ENCODE results near the gene COG2.
"Not testable (repeated sequence)": the region's sequence is repeated elsewhere in the genome, so short reads cannot be mapped to it uniquely, and the experiment has no call there.

The COG2 gene

GRCh38 chr1:230626232-230626631 is 16.0 kb upstream of the COG2 start:
- DNase-seq (ENCODE audit: low spot score) = no peak

GRCh38 chr1:230627767-230628166 is 14.5 kb upstream of the COG2 start:
- DNase-seq (ENCODE audit: low spot score) = no peak

- no peak for DNase-seq (ENCODE audit: low spot score)
Observed at GRCh38 chr1:230629511-230629910, 12.8 kb upstream of the COG2 start.

- DNase-seq (ENCODE audit: low spot score) = no peak
Observed at GRCh38 chr1:230631477-230631876, 10.8 kb upstream of the COG2 start.

GRCh38 chr1:230632273-230632873 is 9.9 kb upstream of the COG2 start:
- no peak for DNase-seq (ENCODE audit: low spot score)

- DNase-seq (ENCODE audit: low spot score) = no peak
Observed at GRCh38 chr1:230633469-230633868, 8.8 kb upstream of the COG2 start.

- DNase-seq (ENCODE audit: low spot score) = no peak
Observed at GRCh38 chr1:230634384-230634783, 7.9 kb upstream of the COG2 start.

GRCh38 chr1:230636575-230637148 is 5.6 kb upstream of the COG2 start:
- DNase-seq (ENCODE audit: low spot score) = no peak

- no peak for DNase-seq (ENCODE audit: low spot score)
Observed at GRCh38 chr1:230639714-230640209, 2.5 kb upstream of the COG2 start.

- no peak for DNase-seq (ENCODE audit: low spot score)
Observed at GRCh38 chr1:230641346-230641745, 935 bp upstream of the COG2 start.

GRCh38 chr1:230641900-230642262 is 400 bp upstream of the COG2 start:
- DNase-seq (ENCODE audit: low spot score) = no peak

- no peak for DNase-seq (ENCODE audit: low spot score)
Observed at GRCh38 chr1:230643908-230644307, 1.6 kb downstream of the COG2 start.

- no peak for DNase-seq (ENCODE audit: low spot score)
Observed at GRCh38 chr1:230646710-230647302, 4.5 kb downstream of the COG2 start.

GRCh38 chr1:230647321-230647720 is 5.0 kb downstream of the COG2 start:
- no peak for DNase-seq (ENCODE audit: low spot score)

GRCh38 chr1:230648114-230648513 is 5.8 kb downstream of the COG2 start:
- DNase-seq (ENCODE audit: low spot score) = no peak

- DNase-seq (ENCODE audit: low spot score) = no peak
Observed at GRCh38 chr1:230650300-230650699, 8.0 kb downstream of the COG2 start.

- DNase-seq (ENCODE audit: low spot score) = no peak
Observed at GRCh38 chr1:230651235-230651634, 9.0 kb downstream of the COG2 start.

GRCh38 chr1:230656719-230657118 is 14.4 kb downstream of the COG2 start:
- not testable (repeated sequence) for DNase-seq (ENCODE audit: low spot score)

GRCh38 chr1:230658103-230658502 is 15.8 kb downstream of the COG2 start:
- not testable (repeated sequence) for DNase-seq (ENCODE audit: low spot score)

- no peak for DNase-seq (ENCODE audit: low spot score)
Observed at GRCh38 chr1:230658691-230659090, 16.4 kb downstream of the COG2 start.

GRCh38 chr1:230661976-230662375 is 19.7 kb downstream of the COG2 start:
- no peak for DNase-seq (ENCODE audit: low spot score)

- DNase-seq (ENCODE audit: low spot score) = no peak
Observed at GRCh38 chr1:230668227-230668626, 25.9 kb downstream of the COG2 start.

- no peak for DNase-seq (ENCODE audit: low spot score)
Observed at GRCh38 chr1:230669543-230669942, 27.3 kb downstream of the COG2 start.

GRCh38 chr1:230674581-230674980 is 32.3 kb downstream of the COG2 start:
- DNase-seq (ENCODE audit: low spot score) = no peak

All from CD4-positive, alpha-beta T cell treated with Interleukin-15 for 4 hours (primary cell).